A673 (cell line): ENCODE measurements around the gene CCDC57. TPM values are rescaled to one million over a fixed set of nuclear protein-coding genes. Genes with fewer than 3 reads are reported as not detected.

ENCODE experiments used
- BruUV-seq: library from RNA; stranded (reverse); fragments of 400-500 nt; replicated peaks from 2 replicates; lab custom pipeline; 2021; lab: Mats Ljungman, UMichigan
- CTCF ChIA-PET: fragments of 300-600 bp; sonication (Branson Sonifier 250); formaldehyde crosslinking; loops from one replicate; lab custom pipeline; 2022; ENCODE audit warnings: antibody characterized with exemption; lab: Charles Lee
- POLR2A ChIA-PET: fragments of 300-600 bp; sonication (Branson Sonifier 250); formaldehyde crosslinking; loops from one replicate; lab custom pipeline; 2022; ENCODE audit warnings: antibody characterized with exemption; ENCODE audit not compliant: low non-redundant PET; lab: Charles Lee
- DNase-seq: peaks from one replicate; pipeline ENCODE4 v3.0.0-alpha.2; 2015; ENCODE audit warnings: low spot score
- H3K27ac ChIP-seq: fragments of 200-600 bp; sonication (generic); 2 replicates; pipeline ENCODE4 v1.5.1; 2016; ENCODE audit warnings: mixed run types, low read depth, mild to moderate bottlenecking, mixed read lengths, antibody characterized with exemption, low read length; ENCODE audit not compliant: poor library complexity, severe bottlenecking
- H3K27me3 ChIP-seq: fragments of 200-600 bp; sonication (generic); replicated peaks from 2 replicates; pipeline ENCODE4 v1.6.1; 2017; ENCODE audit warnings: mixed run types, low read depth, mild to moderate bottlenecking, mixed read lengths, antibody characterized with exemption, low read length; ENCODE audit not compliant: insufficient read depth, poor library complexity
- H3K36me3 ChIP-seq: fragments of 200-600 bp; sonication (generic); 2 replicates; pipeline ENCODE4 v1.6.1; 2016; ENCODE audit warnings: mixed run types, mild to moderate bottlenecking, mixed read lengths, antibody characterized with exemption, low read length; ENCODE audit not compliant: insufficient read depth, poor library complexity, severe bottlenecking
- H3K4me1 ChIP-seq: fragments of 200-600 bp; sonication (generic); 2 replicates; pipeline ENCODE4 v1.6.1; 2017; ENCODE audit warnings: mixed run types, mild to moderate bottlenecking, mixed read lengths, antibody characterized with exemption, low read length; ENCODE audit not compliant: insufficient read depth, poor library complexity, severe bottlenecking
- H3K4me3 ChIP-seq: fragments of 200-600 bp; sonication (generic); 2 replicates; pipeline ENCODE4 v1.5.1; 2016; ENCODE audit warnings: low read depth, mixed run types, mild to moderate bottlenecking, mixed read lengths, low read length; ENCODE audit not compliant: poor library complexity, severe bottlenecking
- H3K9me3 ChIP-seq: fragments of 200-600 bp; sonication (generic); 2 replicates; pipeline ENCODE4 v1.6.1; 2016; ENCODE audit warnings: mixed run types, low read depth, mild to moderate bottlenecking, mixed read lengths, antibody characterized with exemption, low read length; ENCODE audit not compliant: poor library complexity, severe bottlenecking
- EZH2 ChIP-seq: fragments of 200-600 bp; sonication (generic); IDR thresholded peaks from 2 replicates; pipeline ENCODE4 v1.6.1; 2017; ENCODE audit warnings: borderline replicate concordance, low read depth, mild to moderate bottlenecking, mixed read lengths, antibody characterized with exemption, low read length; ENCODE audit not compliant: poor library complexity, severe bottlenecking
- intact Hi-C: fragments of 100-400 bp; cut with micrococcal nuclease; formaldehyde crosslinking; loops from one replicate; pipeline ENCODE4 v1.10.0; 2022; ENCODE audit not compliant: unreplicated experiment
- total RNA-seq: library from RNA; stranded (reverse); gene quantifications from 2 replicates; pipeline ENCODE4 v1.2.3, GENCODE V29; 2021
- TF ChIP-seq, protein P1 (sequence below): fragments of 300-800, 200-600 bp; sonication (generic); conservative IDR thresholded peaks from 2 replicates; pipeline ENCODE4 v1.5.1; 2017; ENCODE audit warnings: low read depth, mild to moderate bottlenecking, antibody characterized with exemption, low read length, moderate library complexity, mixed read lengths

The CCDC57 gene
- total RNA-seq, 1 experiment from 2014 or later = 43.6 TPM

DNA sequence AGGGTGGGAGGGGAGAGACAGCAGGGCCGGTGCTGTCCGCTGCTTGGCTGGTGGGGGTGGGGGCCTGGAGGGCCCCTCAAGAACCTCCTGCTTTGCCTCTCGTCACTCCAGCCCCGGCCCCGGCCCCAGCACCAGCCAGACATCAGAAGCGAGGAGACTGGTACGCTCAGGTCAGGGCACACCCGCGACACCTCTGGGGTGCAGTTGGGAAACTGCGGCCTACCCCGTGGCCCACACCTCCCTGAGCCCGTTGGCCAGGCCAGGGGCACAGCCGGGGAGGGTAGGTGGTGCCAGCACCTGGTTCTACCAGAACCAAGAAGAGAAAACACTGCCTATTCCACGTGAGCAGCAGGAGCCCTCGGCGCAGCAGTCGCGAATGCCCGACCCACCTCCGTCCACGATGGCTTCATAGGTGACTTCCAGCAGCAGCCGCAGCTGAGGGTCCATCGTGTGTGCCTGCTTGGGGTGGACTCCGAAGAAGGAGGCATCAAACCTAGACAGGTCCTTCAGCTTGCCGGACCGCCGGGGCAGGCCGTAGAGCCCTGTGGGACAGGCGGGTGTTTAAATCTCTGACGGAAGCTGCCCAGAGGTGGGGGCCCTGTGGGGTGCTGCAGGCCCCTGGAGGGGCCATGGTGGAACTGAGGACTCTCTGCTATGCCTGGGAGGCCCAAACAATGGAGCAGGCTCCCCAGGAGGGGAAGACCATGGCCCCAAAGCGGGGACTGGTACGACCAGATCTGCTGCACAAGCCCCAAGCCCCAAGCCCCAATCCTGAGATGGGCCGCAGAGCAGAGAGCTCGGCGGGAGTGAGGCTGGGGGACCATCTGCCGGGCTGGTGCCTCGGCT, 117.5 kb downstream of the CCDC57 start:
- no peaks in the 10 kb centered on the region for H3K9me3 ChIP-seq
- intact Hi-C loops = loop anchor here (5.0 kb wide), 1 partner anchor 58 kb away; the partner anchor contains the start of gene DCXR
- POLR2A ChIA-PET = no interaction called here

DNA sequence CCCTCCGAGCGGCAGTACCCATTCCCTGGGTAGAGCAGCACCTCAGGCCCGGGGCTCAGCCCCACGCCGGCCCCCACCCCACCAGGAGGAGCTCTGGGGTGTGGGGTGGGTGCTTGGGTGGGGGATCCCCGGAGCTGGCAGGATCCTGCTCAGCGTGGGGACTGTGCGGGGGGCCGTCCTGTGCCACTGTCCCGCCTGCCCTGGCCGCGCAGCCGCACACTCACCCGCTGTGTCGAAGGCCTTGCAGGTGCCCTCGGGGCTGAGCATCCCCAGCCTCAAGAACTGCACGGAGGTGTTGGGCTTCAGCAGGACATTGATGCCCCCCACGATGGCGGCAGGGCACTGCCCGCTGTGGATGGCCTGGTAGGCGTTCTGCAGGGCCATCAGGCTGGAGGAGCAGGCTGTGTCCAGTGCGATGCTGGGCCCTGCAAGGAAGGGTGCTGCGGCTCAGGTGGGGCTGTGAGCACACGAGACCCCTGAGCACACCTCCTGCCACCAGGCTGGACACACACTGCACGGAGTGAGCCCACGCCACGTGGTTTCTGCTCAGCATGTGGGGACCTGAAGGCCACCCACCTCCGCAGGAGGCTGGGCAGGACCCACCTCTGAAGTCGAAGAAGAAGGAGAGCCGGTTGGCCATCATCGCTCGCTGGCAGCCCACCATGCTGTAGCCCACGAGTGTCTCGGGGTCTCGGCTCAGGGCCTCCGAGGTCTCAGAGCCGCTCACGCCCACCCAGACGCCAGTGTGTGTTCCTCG, 119.5 kb downstream of the CCDC57 start:
- Histone ChIP-seq H3K4me1 (peaks cover 13% of the 10 kb centered on the region), H3K36me3 (peaks cover 86% of the 10 kb centered on the region), H3K4me3 (no peak overlapping the region), H3K27ac (no peak overlapping the region), H3K27me3 (no peaks in the 10 kb centered on the region), H3K9me3 (no peaks in the 10 kb centered on the region)
- no peak for TF ChIP-seq EZH2
- TF ChIP-seq, protein P1, sequence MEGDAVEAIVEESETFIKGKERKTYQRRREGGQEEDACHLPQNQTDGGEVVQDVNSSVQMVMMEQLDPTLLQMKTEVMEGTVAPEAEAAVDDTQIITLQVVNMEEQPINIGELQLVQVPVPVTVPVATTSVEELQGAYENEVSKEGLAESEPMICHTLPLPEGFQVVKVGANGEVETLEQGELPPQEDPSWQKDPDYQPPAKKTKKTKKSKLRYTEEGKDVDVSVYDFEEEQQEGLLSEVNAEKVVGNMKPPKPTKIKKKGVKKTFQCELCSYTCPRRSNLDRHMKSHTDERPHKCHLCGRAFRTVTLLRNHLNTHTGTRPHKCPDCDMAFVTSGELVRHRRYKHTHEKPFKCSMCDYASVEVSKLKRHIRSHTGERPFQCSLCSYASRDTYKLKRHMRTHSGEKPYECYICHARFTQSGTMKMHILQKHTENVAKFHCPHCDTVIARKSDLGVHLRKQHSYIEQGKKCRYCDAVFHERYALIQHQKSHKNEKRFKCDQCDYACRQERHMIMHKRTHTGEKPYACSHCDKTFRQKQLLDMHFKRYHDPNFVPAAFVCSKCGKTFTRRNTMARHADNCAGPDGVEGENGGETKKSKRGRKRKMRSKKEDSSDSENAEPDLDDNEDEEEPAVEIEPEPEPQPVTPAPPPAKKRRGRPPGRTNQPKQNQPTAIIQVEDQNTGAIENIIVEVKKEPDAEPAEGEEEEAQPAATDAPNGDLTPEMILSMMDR = no peak
- intact Hi-C loops = no loop called here
- ChIA-PET POLR2A (no interaction called here), CTCF (no interaction called here)
- no TSS peak for BruUV-seq
- DNase-seq = no peak

More for the DNA sequence above, 117.5 kb downstream of the CCDC57 start:
- no peaks in the 10 kb centered on the region for H3K27me3 ChIP-seq
- BruUV-seq = no TSS peak
- DNase-seq = no peak
- peak overlapping the region; percentile 99 for H3K27ac ChIP-seq
- peaks cover 66% of the 10 kb centered on the region for H3K36me3 ChIP-seq
- H3K4me1 ChIP-seq = peaks cover 22% of the 10 kb centered on the region
- H3K4me3 ChIP-seq = peak overlapping the region; percentile 99
- CTCF ChIA-PET = no interaction called here
- no peak for TF ChIP-seq EZH2
- TF ChIP-seq, protein P1 = no peak

DNA sequence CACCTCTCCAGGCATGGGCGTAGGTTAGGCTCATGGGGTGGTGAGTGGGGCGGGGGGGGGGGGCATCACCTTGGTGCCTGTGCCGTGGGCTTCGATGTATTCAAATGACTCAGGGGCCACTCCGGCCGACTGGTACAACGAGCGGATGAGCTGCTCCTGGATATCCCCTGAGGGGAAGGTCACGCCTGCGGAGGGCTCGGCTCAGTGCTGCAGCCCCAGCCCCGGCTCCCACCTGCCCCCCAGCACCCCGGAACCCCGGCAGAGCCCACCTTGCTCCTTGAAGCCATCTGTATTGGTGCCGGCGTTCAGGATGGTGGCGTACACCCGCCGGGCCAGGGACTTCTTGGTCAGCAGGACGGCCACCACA, 120.0 kb downstream of the CCDC57 start:
- TF ChIP-seq EZH2 = no peak
- TF ChIP-seq, protein P1 = no peak
- H3K9me3 ChIP-seq = no peaks in the 10 kb centered on the region
- H3K4me1 ChIP-seq = peaks cover 13% of the 10 kb centered on the region
- peaks cover 92% of the 10 kb centered on the region for H3K36me3 ChIP-seq
- ChIA-PET CTCF (no interaction called here), POLR2A (no interaction called here)
- no peaks in the 10 kb centered on the region for H3K27me3 ChIP-seq
- intact Hi-C loops = no loop called here
- BruUV-seq = no TSS peak
- no peak overlapping the region for H3K27ac ChIP-seq
- DNase-seq = no peak
- H3K4me3 ChIP-seq = no peak overlapping the region
